Gastrocnemius medialis (tissue), 4 donors: ENCODE data around the gene PTPMT1. TPM values are rescaled to one million over a fixed set of nuclear protein-coding genes. Genes with fewer than 3 reads are reported as not detected.
A peak's percentile ranks its signal among the peaks of the same experiment; 100 is the strongest.

ENCODE experiments used
- ATAC-seq, 2 donors: fragments of 150-250 bp; one replicate each; pipeline ENCODE4 v1.9.1; 2016
- DNase-seq, 2 donors: peaks; one replicate each; pipeline ENCODE4 v3.0.0-alpha.2; 2019
- H3K27ac ChIP-seq, 4 donors: fragments of 200-600 bp; sonication (generic); 1 replicate in 1 of 4; 2 replicates in 3 of 4; pipeline ENCODE4 v1.5.1; 2016 to 2018; ENCODE audit warnings: mild to moderate bottlenecking in 2 of 4, moderate library complexity in 1 of 4
- H3K27me3 ChIP-seq, 3 donors: fragments of 200-600 bp; sonication (generic) in 2 of 3; 1 replicate in 1 of 3; 2 replicates in 2 of 3; pipeline versions ENCODE4 v1.5.1 to v1.6.0; 2016 to 2019; ENCODE audit warnings: mild to moderate bottlenecking in 1 of 3, moderate library complexity in 1 of 3
- H3K36me3 ChIP-seq, 2 donors: fragments of 200-600 bp; sonication (generic) in 1 of 2; one replicate each; pipeline ENCODE4 v1.5.1; 2017 to 2018
- H3K4me1 ChIP-seq, 2 donors: fragments of 200-600 bp; sonication (generic) in 1 of 2; one replicate each; pipeline ENCODE4 v1.5.1; 2016 to 2017; ENCODE audit warnings: mild to moderate bottlenecking in 2 of 2
- H3K4me3 ChIP-seq, 4 donors: fragments of 200-600 bp; sonication (generic) in 3 of 4; 1 replicate in 1 of 4; 2 replicates in 3 of 4; pipeline ENCODE4 v1.5.1; 2016 to 2019; ENCODE audit warnings: mild to moderate bottlenecking in 2 of 4
- H3K9me3 ChIP-seq, 3 donors: fragments of 200-600 bp; sonication (generic) in 2 of 3; 1 replicate in 1 of 3; 2 replicates in 2 of 3; pipeline ENCODE4 v1.5.1; 2016 to 2019
- POLR2A ChIP-seq, 2 donors: fragments of 450-650 bp; IDR thresholded peaks; one replicate each; pipeline ENCODE4 v1.6.1; 2017; ENCODE audit warnings: antibody characterized with exemption in 2 of 2, mild to moderate bottlenecking in 2 of 2, moderate library complexity in 2 of 2
- in situ Hi-C, 4 donors: fragments of 200-750 bp; cut with MboI; loops; one replicate each; pipeline versions ENCODE4 v1.15.0 to v1.8.0; 2017; ENCODE audit warnings: low sequenced_read_pairs in 4 of 4
- intact Hi-C: fragments of 100-400 bp; cut with DNase I; formaldehyde crosslinking; loops from one replicate; pipeline ENCODE4 v1.15.1; 2023; ENCODE audit warnings: low total_unique reads
- total RNA-seq, 4 donors: library from RNA; depleted of rRNA; stranded (reverse); fragments of >200 nt; gene quantifications; one replicate each; pipeline versions ENCODE4 v1.1.0 to v1.2.3, GENCODE V29; 2016
- TF ChIP-seq, protein P1 (sequence below), 5 experiments: fragments of 450-650 bp in 3 of 5; fragments of 200-600 bp in 2 of 5; sonication (generic) in 2 of 5; IDR thresholded peaks in 4 of 5; conservative IDR thresholded peaks in 1 of 5; 1 replicate in 4 of 5; 2 replicates in 1 of 5; pipeline ENCODE4 v1.5.1; 2016 to 2019; ENCODE audit warnings: antibody characterized with exemption in 5 of 5, mild to moderate bottlenecking in 3 of 5, moderate library complexity in 3 of 5

PTPMT1 gene
- total RNA-seq, 4 donors from 2014 or later = 58.2 to 87.9 (median 79.8) TPM

DNA sequence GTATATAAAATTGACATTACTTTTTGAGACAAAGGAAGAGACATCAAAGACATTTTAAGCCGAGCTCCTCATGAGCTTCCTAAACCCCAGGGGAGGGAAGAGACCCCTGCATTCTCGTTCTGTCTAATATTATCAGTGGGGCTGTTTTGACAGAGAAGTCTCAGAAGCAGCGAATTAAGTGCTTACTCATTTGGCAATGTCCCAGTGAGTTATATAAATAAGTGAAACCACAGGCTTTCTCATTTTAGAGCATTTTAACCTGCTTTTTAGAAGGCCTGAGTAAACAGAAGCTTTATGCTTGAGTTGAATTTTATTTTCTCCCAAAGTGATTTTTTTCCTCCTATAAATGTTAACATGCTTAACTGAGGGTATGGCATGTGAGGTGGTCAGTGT, 52.0 kb downstream of the PTPMT1 start:
- Histone ChIP-seq H3K9me3 (no peaks in the 10 kb centered on the region), H3K27me3 (no peaks in the 10 kb centered on the region), H3K27ac (no peak overlapping the region), H3K4me3 (no peak overlapping the region), H3K36me3 (peaks cover 0 to 53% of the 10 kb centered on the region in 2 donors), H3K4me1 (no peaks in the 10 kb centered on the region)
- TF ChIP-seq, protein P1, sequence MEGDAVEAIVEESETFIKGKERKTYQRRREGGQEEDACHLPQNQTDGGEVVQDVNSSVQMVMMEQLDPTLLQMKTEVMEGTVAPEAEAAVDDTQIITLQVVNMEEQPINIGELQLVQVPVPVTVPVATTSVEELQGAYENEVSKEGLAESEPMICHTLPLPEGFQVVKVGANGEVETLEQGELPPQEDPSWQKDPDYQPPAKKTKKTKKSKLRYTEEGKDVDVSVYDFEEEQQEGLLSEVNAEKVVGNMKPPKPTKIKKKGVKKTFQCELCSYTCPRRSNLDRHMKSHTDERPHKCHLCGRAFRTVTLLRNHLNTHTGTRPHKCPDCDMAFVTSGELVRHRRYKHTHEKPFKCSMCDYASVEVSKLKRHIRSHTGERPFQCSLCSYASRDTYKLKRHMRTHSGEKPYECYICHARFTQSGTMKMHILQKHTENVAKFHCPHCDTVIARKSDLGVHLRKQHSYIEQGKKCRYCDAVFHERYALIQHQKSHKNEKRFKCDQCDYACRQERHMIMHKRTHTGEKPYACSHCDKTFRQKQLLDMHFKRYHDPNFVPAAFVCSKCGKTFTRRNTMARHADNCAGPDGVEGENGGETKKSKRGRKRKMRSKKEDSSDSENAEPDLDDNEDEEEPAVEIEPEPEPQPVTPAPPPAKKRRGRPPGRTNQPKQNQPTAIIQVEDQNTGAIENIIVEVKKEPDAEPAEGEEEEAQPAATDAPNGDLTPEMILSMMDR (IDR thresholded peaks at IDR 0.05 in 4 of 5, conservative IDR thresholded peaks at IDR 0.05 in 1 of 5) = peak in 1 of 5 experiments; percentile 2
- no peak for TF ChIP-seq POLR2A (IDR thresholded peaks at IDR 0.05)
- in situ Hi-C loops (no loop called here), intact Hi-C loops (no loop called here)
- DNase-seq (no peak), ATAC-seq (no peak)

- in situ Hi-C loops = no loop called here
- intact Hi-C loops = no loop called here
- no peaks in the 10 kb centered on the region for H3K4me1 ChIP-seq
- H3K27me3 ChIP-seq = no peaks in the 10 kb centered on the region
- TF ChIP-seq, protein P1 (IDR thresholded peaks at IDR 0.05 in 4 of 5, conservative IDR thresholded peaks at IDR 0.05 in 1 of 5) = no peak
- TF ChIP-seq POLR2A (IDR thresholded peaks at IDR 0.05) = no peak
- no peak overlapping the region for H3K4me3 ChIP-seq
- no peaks in the 10 kb centered on the region for H3K9me3 ChIP-seq
- ATAC-seq = no peak
- peaks cover 0 to 84% of the 10 kb centered on the region in 2 donors for H3K36me3 ChIP-seq
- no peak overlapping the region for H3K27ac ChIP-seq
- DNase-seq = no peak
Observed at GRCh38 chr11:47620836-47621378, 55.5 kb downstream of the PTPMT1 start.

Other genes starting within 250 kb of the PTPMT1 start
- under 1 TPM in 1 of 4 donors, not detected in 3; 0.07 TPM for gene MYBPC3, start 212.9 kb upstream of the PTPMT1 start, total RNA-seq
- 1 to 10 TPM in 3 of 4 donors, under 1 TPM in 1; 0.44 to 7.0 (median 4.2) TPM for gene SPI1, start 187.1 kb upstream of the PTPMT1 start, total RNA-seq
- gene SLC39A13, start 157.0 kb upstream of the PTPMT1 start, total RNA-seq = 10 to 100 TPM; 16.8 to 48.9 (median 25.6) TPM
- 100 to 1,000 TPM; 243 to 350 (median 329) TPM for gene PSMC3, start 139.2 kb upstream of the PTPMT1 start, total RNA-seq
- gene RAPSN, start 116.5 kb upstream of the PTPMT1 start, total RNA-seq = 10 to 100 TPM; 48.9 to 68.6 (median 59.4) TPM
- gene CELF1, start 12.5 kb upstream of the PTPMT1 start, total RNA-seq = 100 to 1,000 TPM; 106 to 185 (median 136) TPM
- gene KBTBD4, start 13.4 kb downstream of the PTPMT1 start, total RNA-seq = 10 to 100 TPM; 25.0 to 35.6 (median 30.4) TPM
- gene NDUFS3, start 13.5 kb downstream of the PTPMT1 start, total RNA-seq = 100 to 1,000 TPM; 143 to 240 (median 194) TPM
- gene FAM180B, start 21.1 kb downstream of the PTPMT1 start, total RNA-seq = not detected
- gene C1QTNF4, start 28.8 kb downstream of the PTPMT1 start, total RNA-seq = under 1 TPM in 3 of 4 donors, not detected in 1; 0.62 to 0.71 (median 0.71) TPM
- gene MTCH2, start 77.0 kb downstream of the PTPMT1 start, total RNA-seq = 100 to 1,000 TPM in 1 of 4 donors, 10 to 100 TPM in 3; 70.3 to 139 (median 85.6) TPM
- gene AGBL2, start 149.8 kb downstream of the PTPMT1 start, total RNA-seq = not detected
- gene FNBP4, start 201.7 kb downstream of the PTPMT1 start, total RNA-seq = 100 to 1,000 TPM in 1 of 4 donors, 10 to 100 TPM in 3; 24.7 to 108 (median 35.2) TPM